Fibroblast of lung (primary cell): ENCODE measurements around the gene C7orf57. TPM values are rescaled to one million over a fixed set of nuclear protein-coding genes. Genes with fewer than 3 reads are reported as not detected.

Experiments used
- DNase-seq, 2 donors: peaks; one replicate each; pipeline versions ENCODE4 v3.0.0 to v3.0.0-alpha.2; 2010; ENCODE audit warnings: low read depth in 2 of 2
- H2AFZ ChIP-seq: 2 replicates; pipeline ENCODE4 v1.5.1; 2012; ENCODE audit warnings: low read length, control low read depth, inconsistent platforms
- H3K27ac ChIP-seq: 2 replicates; pipeline ENCODE4 v1.5.1; 2011; ENCODE audit warnings: low read length, control low read depth; ENCODE audit not compliant: insufficient read depth
- H3K27me3 ChIP-seq: 2 replicates; pipeline ENCODE4 v1.5.1; 2011; ENCODE audit warnings: mild to moderate bottlenecking, low read length; ENCODE audit not compliant: control insufficient read depth, insufficient read depth
- H3K36me3 ChIP-seq: 2 replicates; pipeline ENCODE4 v1.5.1; 2011; ENCODE audit warnings: low read length; ENCODE audit not compliant: control insufficient read depth, insufficient read depth
- H3K4me1 ChIP-seq: 2 replicates; pipeline ENCODE4 v1.5.1; 2011; ENCODE audit warnings: low read length; ENCODE audit not compliant: control insufficient read depth, insufficient read depth; ENCODE audit errors: extremely low read depth
- H3K4me2 ChIP-seq: 2 replicates; pipeline ENCODE4 v1.5.1; 2011; ENCODE audit warnings: low read length, control low read depth; ENCODE audit not compliant: insufficient read depth; ENCODE audit errors: extremely low read depth
- H3K4me3 ChIP-seq, 4 experiments: fragments of 200-600 bp in 1 of 4; sonication (generic) in 1 of 4; replicated peaks in 1 of 4; 2 replicates each; pipeline ENCODE4 v1.5.1; 2011 to 2016; ENCODE audit warnings: low read length in 4 of 4, low read depth in 3 of 4, mild to moderate bottlenecking in 3 of 4, control low read depth in 2 of 4, inconsistent platforms in 1 of 4, mixed read lengths in 1 of 4; ENCODE audit not compliant: insufficient read depth in 1 of 4; ENCODE audit errors: control extremely low read depth in 1 of 4
- H3K79me2 ChIP-seq: 2 replicates; pipeline ENCODE4 v1.5.1; 2012; ENCODE audit warnings: mild to moderate bottlenecking, low read length, inconsistent platforms; ENCODE audit not compliant: control insufficient read depth, insufficient read depth
- H3K9ac ChIP-seq: 2 replicates; pipeline ENCODE4 v1.5.1; 2011; ENCODE audit warnings: mild to moderate bottlenecking, low read length, control low read depth; ENCODE audit not compliant: insufficient read depth
- H3K9me3 ChIP-seq: 2 replicates; pipeline ENCODE4 v1.5.1; 2012; ENCODE audit warnings: low read depth, low read length; ENCODE audit not compliant: control insufficient read depth, insufficient read depth
- H4K20me1 ChIP-seq: 2 replicates; pipeline ENCODE4 v1.5.1; 2011; ENCODE audit warnings: low read length; ENCODE audit not compliant: control insufficient read depth, insufficient read depth; ENCODE audit errors: extremely low read depth
- CTCF ChIP-seq, 2 donors: IDR thresholded peaks in 1 of 2; conservative IDR thresholded peaks in 1 of 2; 1 replicate in 1 of 2; 2 replicates in 1 of 2; pipeline ENCODE4 v1.5.1; 2011 to 2012; ENCODE audit warnings: low read length in 2 of 2, control low read depth in 1 of 2, inconsistent platforms in 1 of 2, low read depth in 1 of 2, mild to moderate bottlenecking in 1 of 2
- EZH2 ChIP-seq: IDR thresholded peaks from 2 replicates; pipeline ENCODE4 v1.5.1; 2012; ENCODE audit warnings: low read length, control low read depth, mild to moderate bottlenecking; ENCODE audit errors: missing control alignments
- polyA plus RNA-seq, 2 donors: library from polyadenylated mRNA; depleted of rRNA in 1 of 2; stranded (reverse) in 1 of 2; unstranded in 1 of 2; fragments of >200 nt; gene quantifications; 2 replicates each; pipeline ENCODE4 v1.2.1, GENCODE V29; 2011 to 2012; ENCODE audit warnings: missing spikeins in 1 of 2
- total RNA-seq: library from RNA; depleted of rRNA; stranded (reverse); fragments of >200 nt; gene quantifications from 2 replicates; pipeline ENCODE4 v1.2.1, GENCODE V29; 2014

The C7orf57 gene
- total and polyA plus RNA-seq, 2 donors (not counting 1 experiment from before 2014, with no cell fraction given): not detected

GRCh38 chr7:48011951-48012350 is 23.4 kb upstream of the C7orf57 start:
- TF ChIP-seq CTCF (conservative IDR thresholded peaks at IDR 0.05 in 1 of 2, IDR thresholded peaks at IDR 0.05 in 1 of 2; ENCODE audit: low read depth in 1 of 2, low read length in 2 of 2): no peak
- TF ChIP-seq EZH2: no peak
- Histone ChIP-seq H3K27me3 (no peaks in the 10 kb centered on the region), H2AFZ (no peak overlapping the region), H4K20me1 (no peaks in the 10 kb centered on the region), H3K36me3 (no peaks in the 10 kb centered on the region), H3K4me2 (no peak overlapping the region), H3K27ac (no peak overlapping the region), H3K4me1 (no peaks in the 10 kb centered on the region), H3K9me3 (no peaks in the 10 kb centered on the region), H3K4me3 (no peak overlapping the region), H3K9ac (no peak overlapping the region), H3K79me2 (no peaks in the 10 kb centered on the region)
- no peak for DNase-seq

- H3K27ac ChIP-seq: no peak overlapping the region
- TF ChIP-seq CTCF (conservative IDR thresholded peaks at IDR 0.05 in 1 of 2, IDR thresholded peaks at IDR 0.05 in 1 of 2; ENCODE audit: low read depth in 1 of 2, low read length in 2 of 2) (no peak), EZH2 (no peak)
Measured at GRCh38 chr7:48016641-48017040, 18.7 kb upstream of the C7orf57 start.

GRCh38 chr7:48017674-48018073 is 17.7 kb upstream of the C7orf57 start:
- Histone ChIP-seq H3K9me3 (no peaks in the 10 kb centered on the region), H3K36me3 (no peaks in the 10 kb centered on the region), H3K27me3 (peaks cover 2% of the 10 kb centered on the region), H2AFZ (no peak overlapping the region), H3K4me3 (no peak overlapping the region), H3K4me2 (no peak overlapping the region), H3K9ac (no peak overlapping the region), H3K27ac (no peak overlapping the region), H4K20me1 (no peaks in the 10 kb centered on the region), H3K79me2 (no peaks in the 10 kb centered on the region), H3K4me1 (no peaks in the 10 kb centered on the region)
- no peak for TF ChIP-seq EZH2
- TF ChIP-seq CTCF (conservative IDR thresholded peaks at IDR 0.05 in 1 of 2, IDR thresholded peaks at IDR 0.05 in 1 of 2; ENCODE audit: low read depth in 1 of 2, low read length in 2 of 2): no peak
- no peak for DNase-seq

More at GRCh38 chr7:48016641-48017040, 18.7 kb upstream of the C7orf57 start:
- no peak for DNase-seq
- peaks cover 2% of the 10 kb centered on the region for H3K27me3 ChIP-seq
- no peaks in the 10 kb centered on the region for H4K20me1 ChIP-seq
- H3K9me3 ChIP-seq: no peaks in the 10 kb centered on the region
- H3K4me2 ChIP-seq: no peak overlapping the region
- H3K36me3 ChIP-seq: no peaks in the 10 kb centered on the region
- H3K4me3 ChIP-seq: no peak overlapping the region
- no peak overlapping the region for H3K9ac ChIP-seq
- H3K79me2 ChIP-seq: no peaks in the 10 kb centered on the region
- H2AFZ ChIP-seq: no peak overlapping the region
- H3K4me1 ChIP-seq: no peaks in the 10 kb centered on the region
